Mesenteric fat pad (tissue), 1 donor: ENCODE results near the gene SERPING1. TPM values are rescaled to one million over a fixed set of nuclear protein-coding genes. Genes with fewer than 3 reads are reported as not detected.
"Not testable (repeated sequence)": the region's sequence is repeated elsewhere in the genome, so short reads cannot be mapped to it uniquely, and the experiment has no call there.

Experiments used
- DNase-seq: peaks from one replicate; pipeline ENCODE4 v3.0.0-alpha.2; 2020; ENCODE audit warnings: low spot score
- microRNA-seq: library from miRNA; unstranded; fragments of <30 nt; microRNA quantifications from one replicate; pipeline ENCODE4 v1.2.0, GENCODE V29; 2020; ENCODE audit warnings: borderline number of aligned reads
- total RNA-seq: library from RNA; stranded (reverse); fragmentation: NEBNext Ultra II Directional; extraction: Animal tissue kit (Norgen Biotek cat#: 25700); gene quantifications from one replicate; pipeline ENCODE4 v1.2.1, GENCODE V29; 2021
- donor health status: DM: yes; HTN: yes; CAD: no.

SERPING1 gene
- total RNA-seq, 1 donor from 2014 or later: 516 TPM

- DNase-seq: not testable (repeated sequence)
Measured at GRCh38 chr11:57652230-57652629, 54.7 kb downstream of the SERPING1 start.

GRCh38 chr11:57652662-57653061 is 55.2 kb downstream of the SERPING1 start:
- no peak for DNase-seq

GRCh38 chr11:57653163-57653562 is 55.7 kb downstream of the SERPING1 start:
- DNase-seq: no peak

- DNase-seq: no peak
Measured at GRCh38 chr11:57656885-57657193, 59.4 kb downstream of the SERPING1 start.

- peak; percentile 99 for DNase-seq
Measured at GRCh38 chr11:57657194-57658022, 59.9 kb downstream of the SERPING1 start, which contains the start of gene CLP1. CLP1 (plus strand) TSS chr11:57657762; CDS start chr11:57659477, 1,715 bp downstream.

GRCh38 chr11:57658023-57658361 is 60.5 kb downstream of the SERPING1 start:
- DNase-seq: no peak

- DNase-seq: no peak
Measured at GRCh38 chr11:57659669-57660068, 62.2 kb downstream of the SERPING1 start.

GRCh38 chr11:57662893-57663292 is 65.4 kb downstream of the SERPING1 start:
- no peak for DNase-seq

- no peak for DNase-seq
Measured at GRCh38 chr11:57663975-57664374, 66.5 kb downstream of the SERPING1 start.

Small RNA genes within 50 kb of the gene (microRNA-seq; reads per million reads assigned to microRNA genes)
- gene MIR130A: 5,493 reads per million, percentile 90 among the genes with 10 or more reads in this experiment

Other genes starting within 250 kb of the SERPING1 start
- not detected for gene PRG3, start 216.5 kb upstream of the SERPING1 start, total RNA-seq
- 0.45 TPM for gene PRG2, start 207.0 kb upstream of the SERPING1 start, total RNA-seq
- 95.1 TPM for gene SLC43A3, start 170.6 kb upstream of the SERPING1 start, total RNA-seq
- gene RTN4RL2, start 137.2 kb upstream of the SERPING1 start, total RNA-seq: 2.8 TPM
- 8.4 TPM for gene SLC43A1, start 82.0 kb upstream of the SERPING1 start, total RNA-seq
- gene TIMM10, start 66.9 kb upstream of the SERPING1 start, total RNA-seq: 48.0 TPM
- gene SMTNL1, start 60.1 kb upstream of the SERPING1 start, total RNA-seq: not detected
- gene UBE2L6, start 30.0 kb upstream of the SERPING1 start, total RNA-seq: 51.9 TPM
- 0.71 TPM for gene YPEL4, start 52.2 kb downstream of the SERPING1 start, total RNA-seq
- 12.0 TPM for gene CLP1, start 60.1 kb downstream of the SERPING1 start, total RNA-seq
- gene ZDHHC5, start 70.4 kb downstream of the SERPING1 start, total RNA-seq: 65.4 TPM
- 14.4 TPM for gene MED19, start 114.5 kb downstream of the SERPING1 start, total RNA-seq
- 70.1 TPM for gene TMX2, start 114.9 kb downstream of the SERPING1 start, total RNA-seq
- gene SELENOH, start 143.8 kb downstream of the SERPING1 start, total RNA-seq: 101 TPM
- gene BTBD18, start 154.1 kb downstream of the SERPING1 start, total RNA-seq: not detected
- 150 TPM for gene CTNND1, start 164.1 kb downstream of the SERPING1 start, total RNA-seq